Ovary (tissue), 3 donors: ENCODE measurements around the gene AGO1.

Experiments
- EP300 ChIP-seq: sonication (generic); formaldehyde crosslinking; IDR thresholded peaks from one replicate; pipeline ENCODE4 v1.6.1; 2017; ENCODE audit warnings: antibody characterized with exemption
- POLR2A ChIP-seq: fragments of 450-650 bp; IDR thresholded peaks from one replicate; pipeline ENCODE4 v1.6.1; 2017; ENCODE audit warnings: antibody characterized with exemption, mild to moderate bottlenecking, moderate library complexity
- TF ChIP-seq, protein P1 (sequence below), 3 donors: fragments of 450-650 bp in 2 of 3; fragments of 200-600 bp in 1 of 3; IDR thresholded peaks; one replicate each; pipeline versions ENCODE4 v1.5.1 to v1.8.0; 2016 to 2022; ENCODE audit warnings: antibody characterized with exemption in 3 of 3, mild to moderate bottlenecking in 1 of 3
- donor health status: DM: no; HTN: no; CAD: no.

GRCh38 chr1:35883635-35884101 lies 659 bp downstream of the AGO1 start:
- TF ChIP-seq, protein P1, sequence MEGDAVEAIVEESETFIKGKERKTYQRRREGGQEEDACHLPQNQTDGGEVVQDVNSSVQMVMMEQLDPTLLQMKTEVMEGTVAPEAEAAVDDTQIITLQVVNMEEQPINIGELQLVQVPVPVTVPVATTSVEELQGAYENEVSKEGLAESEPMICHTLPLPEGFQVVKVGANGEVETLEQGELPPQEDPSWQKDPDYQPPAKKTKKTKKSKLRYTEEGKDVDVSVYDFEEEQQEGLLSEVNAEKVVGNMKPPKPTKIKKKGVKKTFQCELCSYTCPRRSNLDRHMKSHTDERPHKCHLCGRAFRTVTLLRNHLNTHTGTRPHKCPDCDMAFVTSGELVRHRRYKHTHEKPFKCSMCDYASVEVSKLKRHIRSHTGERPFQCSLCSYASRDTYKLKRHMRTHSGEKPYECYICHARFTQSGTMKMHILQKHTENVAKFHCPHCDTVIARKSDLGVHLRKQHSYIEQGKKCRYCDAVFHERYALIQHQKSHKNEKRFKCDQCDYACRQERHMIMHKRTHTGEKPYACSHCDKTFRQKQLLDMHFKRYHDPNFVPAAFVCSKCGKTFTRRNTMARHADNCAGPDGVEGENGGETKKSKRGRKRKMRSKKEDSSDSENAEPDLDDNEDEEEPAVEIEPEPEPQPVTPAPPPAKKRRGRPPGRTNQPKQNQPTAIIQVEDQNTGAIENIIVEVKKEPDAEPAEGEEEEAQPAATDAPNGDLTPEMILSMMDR (IDR thresholded peaks at IDR 0.05): no peak
- TF ChIP-seq POLR2A (no peak), EP300 (no peak)
